Hepatocyte (in vitro differentiated cells): ENCODE results near the gene FBXO42.

ENCODE experiments used
- CTCF ChIP-seq: fragments of 200-600 bp; sonication (generic); IDR thresholded peaks from 2 replicates; pipeline ENCODE4 v1.5.1; 2016; ENCODE audit warnings: antibody characterized with exemption, mild to moderate bottlenecking; ENCODE audit not compliant: poor library complexity
- EZH2 ChIP-seq: fragments of 200-600 bp; sonication (generic); IDR thresholded peaks from 2 replicates; pipeline ENCODE4 v1.6.1; 2016; ENCODE audit warnings: antibody characterized with exemption, mild to moderate bottlenecking, borderline replicate concordance

GRCh38 chr1:16386454-16387113, 34.3 kb upstream of the FBXO42 start:
- TF ChIP-seq EZH2, result no peak
- TF ChIP-seq CTCF, result no peak
